Body of pancreas (tissue), 4 donors: ENCODE data around the gene IL25.

Experiments
- CTCF ChIP-seq, 7 experiments: fragments of 450-650 bp in 4 of 7; fragments of 200-600 bp in 3 of 7; sonication (generic) in 3 of 7; IDR thresholded peaks; one replicate each; pipeline ENCODE4 v1.5.1; 2016 to 2019; ENCODE audit warnings: antibody characterized with exemption in 7 of 7
- POLR2A ChIP-seq, 3 donors: fragments of 450-650 bp; IDR thresholded peaks; one replicate each; pipeline ENCODE4 v1.6.1; 2016; ENCODE audit warnings: antibody characterized with exemption in 3 of 3, mild to moderate bottlenecking in 2 of 3

DNA sequence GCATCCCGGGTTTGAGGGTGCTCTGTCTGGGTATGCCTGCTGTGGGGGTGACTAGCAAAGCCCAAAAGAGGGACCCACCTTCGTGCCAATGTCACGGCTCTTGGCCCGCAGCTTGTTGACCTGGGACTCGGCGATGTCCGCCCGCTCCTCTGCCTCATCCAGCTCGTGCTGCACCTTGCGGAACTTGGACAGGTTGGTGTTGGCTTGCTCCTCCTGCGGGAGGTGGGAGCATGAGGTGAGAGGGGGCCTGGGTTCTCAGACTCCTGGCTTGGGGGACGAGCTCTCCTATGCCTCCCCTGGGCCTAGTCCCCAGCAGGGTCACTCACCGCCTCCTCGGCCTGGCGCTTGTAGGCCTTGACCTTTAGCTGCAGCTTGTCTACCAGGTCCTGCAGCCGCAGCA lies 41.1 kb downstream of the IL25 start:
- TF ChIP-seq CTCF (IDR thresholded peaks at IDR 0.05) (no peak), POLR2A (IDR thresholded peaks at IDR 0.05) (no peak)
